Endothelial cell of umbilical vein (primary cell): ENCODE results near the gene KCNIP1. TPM values are rescaled to one million over a fixed set of nuclear protein-coding genes. Genes with fewer than 3 reads are reported as not detected.

Experiments
- BruUV-seq: library from RNA; stranded (reverse); fragments of 400-500 nt; replicated peaks from 2 replicates; lab custom pipeline; 2021; lab: Mats Ljungman, UMichigan
- CTCF ChIA-PET: fragments of 300-600, 350-600 bp; sonication (Branson Sonifier 250); formaldehyde crosslinking; loops from one replicate; lab custom pipeline; 2021; ENCODE audit warnings: antibody characterized with exemption, inconsistent platforms; lab: Charles Lee
- POLR2A ChIA-PET: fragments of 300-600, 350-600 bp; sonication (Branson Sonifier 250); formaldehyde crosslinking; loops from one replicate; lab custom pipeline; 2021; ENCODE audit warnings: antibody characterized with exemption, inconsistent platforms; lab: Charles Lee
- DNase-seq: peaks from one replicate; pipeline ENCODE4 v3.0.0-alpha.2; 2011; ENCODE audit warnings: low read depth, low spot score
- FAIRE-seq: peaks from 2 replicates; lab custom pipeline; 2011; peaks lifted over from hg19 to GRCh38; lab: Jason Lieb, UNC
- H2AFZ ChIP-seq: 2 replicates; pipeline ENCODE4 v1.6.0; 2012; ENCODE audit warnings: low read depth, low read length, control low read depth, inconsistent platforms
- H3K27ac ChIP-seq: 2 replicates; pipeline ENCODE4 v1.5.1; 2011; ENCODE audit warnings: low read depth, mild to moderate bottlenecking, control low read depth, low read length, moderate library complexity; ENCODE audit not compliant: insufficient read depth
- H3K27me3 ChIP-seq, 2 experiments: 2 replicates each; pipeline versions ENCODE4 v1.6.0 to v1.6.1; 2011; ENCODE audit warnings: low read length in 2 of 2, mixed read lengths in 1 of 2; ENCODE audit not compliant: control insufficient read depth in 2 of 2, insufficient read depth in 2 of 2
- H3K36me3 ChIP-seq, 2 experiments: 2 replicates in 1 of 2; 3 replicates in 1 of 2; pipeline ENCODE4 v1.5.1; 2011; ENCODE audit warnings: low read length in 2 of 2, mild to moderate bottlenecking in 1 of 2, moderate library complexity in 1 of 2; ENCODE audit not compliant: control insufficient read depth in 2 of 2, insufficient read depth in 2 of 2; ENCODE audit errors: extremely low read depth in 1 of 2
- H3K4me1 ChIP-seq: 3 replicates; pipeline ENCODE4 v1.5.1; 2011; ENCODE audit warnings: mild to moderate bottlenecking, low read length; ENCODE audit not compliant: control insufficient read depth, insufficient read depth; ENCODE audit errors: extremely low read depth
- H3K4me2 ChIP-seq: 2 replicates; pipeline ENCODE4 v1.6.1; 2011; ENCODE audit warnings: low read length, control low read depth, mixed read lengths; ENCODE audit not compliant: insufficient read depth
- H3K4me3 ChIP-seq, 3 experiments: fragments of 200-600 bp in 1 of 3; sonication (generic), shearing (Covaris generic) in 1 of 3; replicated peaks in 1 of 3; 2 replicates each; pipeline ENCODE4 v1.5.1; 2011 to 2016; ENCODE audit warnings: control low read depth in 3 of 3, low read length in 3 of 3, mild to moderate bottlenecking in 2 of 3, inconsistent platforms in 1 of 3, low read depth in 1 of 3, moderate library complexity in 1 of 3; ENCODE audit not compliant: insufficient read depth in 1 of 3
- H3K79me2 ChIP-seq: 2 replicates; pipeline ENCODE4 v1.6.0; 2012; ENCODE audit warnings: low read length, inconsistent platforms; ENCODE audit not compliant: control insufficient read depth, insufficient read depth
- H3K9ac ChIP-seq: replicated peaks from 2 replicates; pipeline ENCODE3; 2011; ENCODE audit warnings: low read length, control low read depth; ENCODE audit not compliant: insufficient read depth; ENCODE audit errors: extremely low read depth
- H3K9me1 ChIP-seq: replicated peaks from 3 replicates; pipeline ENCODE4 v1.6.0; 2011; ENCODE audit warnings: mild to moderate bottlenecking, low read length; ENCODE audit not compliant: control insufficient read depth, insufficient read depth; ENCODE audit errors: extremely low read depth
- H3K9me3 ChIP-seq: replicated peaks from 2 replicates; pipeline ENCODE4 v1.5.1; 2012; ENCODE audit warnings: low read length, inconsistent platforms; ENCODE audit not compliant: control insufficient read depth, insufficient read depth
- H4K20me1 ChIP-seq: replicated peaks from 2 replicates; pipeline ENCODE3; 2011; ENCODE audit warnings: mild to moderate bottlenecking, low read length; ENCODE audit not compliant: control insufficient read depth, insufficient read depth; ENCODE audit errors: extremely low read depth
- EZH2 ChIP-seq: IDR thresholded peaks from 2 replicates; pipeline ENCODE4 v1.6.1; 2012; ENCODE audit warnings: borderline replicate concordance, low read depth, mild to moderate bottlenecking, moderate library complexity, low read length, inconsistent platforms; ENCODE audit not compliant: severe bottlenecking
- FOS ChIP-seq: IDR thresholded peaks from 2 replicates; pipeline ENCODE4 v1.6.1; 2011; ENCODE audit warnings: mild to moderate bottlenecking, low read length, moderate library complexity, borderline replicate concordance; ENCODE audit not compliant: insufficient read depth
- GATA2 ChIP-seq: IDR thresholded peaks from 2 replicates; pipeline ENCODE4 v1.7.0; 2011; ENCODE audit warnings: low read depth, mild to moderate bottlenecking, moderate library complexity, mixed read lengths, low read length; ENCODE audit not compliant: insufficient read length, insufficient read depth
- JUN ChIP-seq: IDR thresholded peaks from 2 replicates; pipeline ENCODE4 v1.6.1; 2011; ENCODE audit warnings: borderline replicate concordance, low read depth; ENCODE audit not compliant: insufficient read length, insufficient read depth
- MYC ChIP-seq: IDR thresholded peaks from one replicate; pipeline ENCODE4 v1.6.1; 2011; ENCODE audit warnings: mild to moderate bottlenecking, low read depth, low read length
- POLR2A ChIP-seq: IDR thresholded peaks from 2 replicates; pipeline ENCODE4 v1.6.1; 2012; ENCODE audit warnings: low read depth, mild to moderate bottlenecking, control low read depth, low read length
- POLR2AphosphoS5 ChIP-seq: IDR thresholded peaks from 2 replicates; pipeline ENCODE4 v1.6.1; 2012; ENCODE audit warnings: low read depth, mild to moderate bottlenecking, control low read depth, low read length, moderate library complexity; ENCODE audit not compliant: insufficient read depth
- dilution Hi-C: fragments of 300-500 bp; cut with MboI; formaldehyde crosslinking; loops from one replicate; pipeline ENCODE4 v1.15.0; 2019; ENCODE audit warnings: low sequenced_read_pairs; ENCODE audit not compliant: extremely low pct_ligation_motif_present
- intact Hi-C: fragments of 100-400 bp; cut with micrococcal nuclease; formaldehyde crosslinking; loops from one replicate; pipeline ENCODE4 v1.10.0; 2022
- polyA plus RNA-seq, 4 experiments: library from polyadenylated mRNA; depleted of rRNA in 3 of 4; stranded (reverse) in 3 of 4; unstranded in 1 of 4; fragments of >200 nt; gene quantifications; 2 replicates each; pipeline versions ENCODE4 v1.2.1 to v1.2.3, GENCODE V29; 2011 to 2012; ENCODE audit warnings: missing spikeins in 1 of 4
- total RNA-seq: library from RNA; stranded (reverse); gene quantifications from 2 replicates; pipeline ENCODE4 v1.2.3, GENCODE V29; 2021
- TF ChIP-seq, protein P1 (sequence below), 2 donors: IDR thresholded peaks; 1 replicate in 1 of 2; 2 replicates in 1 of 2; pipeline ENCODE4 v1.5.1; 2011; ENCODE audit warnings: low read length in 2 of 2, mild to moderate bottlenecking in 2 of 2, moderate library complexity in 2 of 2, control low read depth in 1 of 2, inconsistent platforms in 1 of 2, low read depth in 1 of 2; ENCODE audit not compliant: insufficient read depth in 1 of 2; ENCODE audit errors: extremely low read depth in 1 of 2
- TF ChIP-seq, protein P2 (sequence below): IDR thresholded peaks from 2 replicates; pipeline ENCODE4 v1.6.1; 2011; ENCODE audit not compliant: insufficient read depth, insufficient read length

KCNIP1 gene
- total and polyA plus RNA-seq, 2 donors (not counting 3 experiments of a cell fraction or from before 2014, with no cell fraction given): 0.15 TPM; not detected in 1

DNA sequence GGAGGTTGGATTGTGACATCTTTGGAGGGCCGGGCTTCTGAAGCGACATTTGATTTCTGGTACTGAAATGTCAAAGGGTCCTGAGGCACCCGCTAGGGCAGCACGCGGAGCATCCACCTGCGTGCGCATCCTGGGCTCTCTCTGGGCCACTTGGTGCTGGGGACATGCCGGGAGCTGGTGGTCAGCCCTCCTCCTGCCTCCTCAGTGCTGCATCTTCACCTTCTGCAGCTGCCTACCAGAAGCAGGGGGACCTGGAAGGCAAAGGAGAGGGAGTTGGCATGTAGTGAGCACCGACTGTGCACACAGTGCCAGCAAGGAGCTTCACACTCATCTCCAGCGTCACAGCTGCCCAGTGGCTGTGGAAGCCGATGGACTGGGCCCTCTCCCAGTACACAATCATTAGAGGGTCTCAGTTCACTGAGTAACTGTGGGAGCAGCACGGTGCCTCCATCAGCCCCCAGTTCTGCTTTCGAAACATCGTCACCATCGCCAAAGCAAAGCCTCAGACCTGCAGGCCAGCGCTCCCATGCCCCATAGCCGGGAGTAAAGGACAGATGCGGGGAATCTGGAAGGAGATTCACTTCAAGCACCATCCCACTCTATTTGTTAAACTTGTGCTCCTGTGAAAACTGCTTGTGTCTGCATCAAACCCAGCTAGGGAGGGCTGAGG is 138.4 kb downstream of the KCNIP1 start:
- FAIRE-seq (no peak), DNase-seq (no peak)
- no peak overlapping the region for H2AFZ ChIP-seq
- H3K4me2 ChIP-seq: no peak overlapping the region
- H3K4me3 ChIP-seq: no peak overlapping the region
- no peaks in the 10 kb centered on the region for H4K20me1 ChIP-seq
- H3K4me1 ChIP-seq: peaks cover 9% of the 10 kb centered on the region
- TF ChIP-seq JUN: no peak
- TF ChIP-seq MYC: no peak
- TF ChIP-seq GATA2: no peak
- no peak for TF ChIP-seq POLR2AphosphoS5
- no peak for TF ChIP-seq FOS
- no peak for TF ChIP-seq POLR2A
- TF ChIP-seq, protein P1, sequence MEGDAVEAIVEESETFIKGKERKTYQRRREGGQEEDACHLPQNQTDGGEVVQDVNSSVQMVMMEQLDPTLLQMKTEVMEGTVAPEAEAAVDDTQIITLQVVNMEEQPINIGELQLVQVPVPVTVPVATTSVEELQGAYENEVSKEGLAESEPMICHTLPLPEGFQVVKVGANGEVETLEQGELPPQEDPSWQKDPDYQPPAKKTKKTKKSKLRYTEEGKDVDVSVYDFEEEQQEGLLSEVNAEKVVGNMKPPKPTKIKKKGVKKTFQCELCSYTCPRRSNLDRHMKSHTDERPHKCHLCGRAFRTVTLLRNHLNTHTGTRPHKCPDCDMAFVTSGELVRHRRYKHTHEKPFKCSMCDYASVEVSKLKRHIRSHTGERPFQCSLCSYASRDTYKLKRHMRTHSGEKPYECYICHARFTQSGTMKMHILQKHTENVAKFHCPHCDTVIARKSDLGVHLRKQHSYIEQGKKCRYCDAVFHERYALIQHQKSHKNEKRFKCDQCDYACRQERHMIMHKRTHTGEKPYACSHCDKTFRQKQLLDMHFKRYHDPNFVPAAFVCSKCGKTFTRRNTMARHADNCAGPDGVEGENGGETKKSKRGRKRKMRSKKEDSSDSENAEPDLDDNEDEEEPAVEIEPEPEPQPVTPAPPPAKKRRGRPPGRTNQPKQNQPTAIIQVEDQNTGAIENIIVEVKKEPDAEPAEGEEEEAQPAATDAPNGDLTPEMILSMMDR (IDR thresholded peaks at IDR 0.05; ENCODE audit: extremely low read depth in 1 of 2, insufficient read depth in 1 of 2, low read depth in 1 of 2, low read length in 2 of 2): no peak
- TF ChIP-seq, protein P2, sequence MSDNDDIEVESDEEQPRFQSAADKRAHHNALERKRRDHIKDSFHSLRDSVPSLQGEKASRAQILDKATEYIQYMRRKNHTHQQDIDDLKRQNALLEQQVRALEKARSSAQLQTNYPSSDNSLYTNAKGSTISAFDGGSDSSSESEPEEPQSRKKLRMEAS: no peak
- TF ChIP-seq EZH2: no peak
- dilution Hi-C loops (no loop called here), intact Hi-C loops (no loop called here)
- H3K79me2 ChIP-seq: no peaks in the 10 kb centered on the region
- H3K9me1 ChIP-seq: no peaks in the 10 kb centered on the region
- H3K27ac ChIP-seq: no peak overlapping the region
- H3K9me3 ChIP-seq: no peaks in the 10 kb centered on the region
- BruUV-seq: no TSS peak
- H3K36me3 ChIP-seq: no peaks in the 10 kb centered on the region
- CTCF ChIA-PET: interaction anchor here (0.7 to 2.8 kb wide), 2 partner anchors 17 to 149 kb away, joined by 3 to 17 read pairs; no protein-coding TSS in a partner anchor
- POLR2A ChIA-PET: no interaction called here
- peaks cover 2 to 10% of the 10 kb centered on the region in 2 experiments for H3K27me3 ChIP-seq
- H3K9ac ChIP-seq: no peak overlapping the region
